A549 (cell line): ENCODE data around the gene ANKRD10.

ENCODE experiments used
- CEBPB ChIP-seq, 2 experiments: fragments of >200 bp in 1 of 2; sonication (Bioruptor Twin) in 1 of 2; formaldehyde crosslinking in 1 of 2; IDR thresholded peaks; 2 replicates each; pipeline ENCODE4 v1.6.1; 2012 to 2016
- CHD2 ChIP-seq: fragments of 150-350 bp; IDR thresholded peaks from 2 replicates; pipeline ENCODE4 v1.6.1; 2014; ENCODE audit warnings: low read length; ENCODE audit not compliant: partially characterized antibody
- ESRRA ChIP-seq: fragments of 150-350 bp; IDR thresholded peaks from 2 replicates; pipeline ENCODE4 v1.6.1; 2014; ENCODE audit warnings: mild to moderate bottlenecking, low read length, borderline replicate concordance
- HEYL ChIP-seq: fragments of 250-450 bp; sonication (Bioruptor Pico); IDR thresholded peaks from 2 replicates; pipeline ENCODE4 v1.8.0; 2021; ENCODE audit warnings: mild to moderate bottlenecking, moderate library complexity
- HOXA7 ChIP-seq: fragments of 250-450 bp; sonication (Bioruptor Pico); IDR thresholded peaks from 2 replicates; pipeline ENCODE4 v1.5.0; 2020; ENCODE audit warnings: mild to moderate bottlenecking, moderate library complexity
- KDM5A ChIP-seq: fragments of 200-600 bp; sonication (generic); IDR thresholded peaks from 2 replicates; pipeline ENCODE4 v1.6.1; 2016; ENCODE audit warnings: antibody characterized with exemption, mild to moderate bottlenecking
- MAZ ChIP-seq: fragments of 150-350 bp; IDR thresholded peaks from 2 replicates; pipeline ENCODE4 v1.6.1; 2014; ENCODE audit warnings: antibody characterized with exemption, low read depth, low read length, borderline replicate concordance
- POLR2A ChIP-seq: IDR thresholded peaks from 2 replicates; pipeline ENCODE4 v1.6.1; 2012; ENCODE audit warnings: mild to moderate bottlenecking, low read length
- POLR2AphosphoS2 ChIP-seq: conservative IDR thresholded peaks from 2 replicates; pipeline ENCODE4 v1.6.1; 2012; ENCODE audit warnings: low read length, improper control_type of control experiment, inconsistent platforms
- SMC3 ChIP-seq: fragments of >200 bp; sonication (Bioruptor Twin); formaldehyde crosslinking; IDR thresholded peaks from 3 replicates; pipeline ENCODE4 v1.6.1; 2018; ENCODE audit warnings: inconsistent platforms
- ZNF302 ChIP-seq: fragments of 250-450 bp; sonication (Bioruptor Pico); IDR thresholded peaks from 2 replicates; pipeline ENCODE4 v1.9.0; 2021; ENCODE audit warnings: inconsistent platforms, mild to moderate bottlenecking, moderate library complexity
- TF ChIP-seq, protein P1 (sequence below): fragments of >200 bp; sonication (Bioruptor Twin); formaldehyde crosslinking; IDR thresholded peaks from 3 replicates; pipeline ENCODE4 v1.5.1; 2016
- TF ChIP-seq, protein P2 (sequence below): IDR thresholded peaks from 2 replicates; pipeline ENCODE4 v1.6.1; 2012

DNA sequence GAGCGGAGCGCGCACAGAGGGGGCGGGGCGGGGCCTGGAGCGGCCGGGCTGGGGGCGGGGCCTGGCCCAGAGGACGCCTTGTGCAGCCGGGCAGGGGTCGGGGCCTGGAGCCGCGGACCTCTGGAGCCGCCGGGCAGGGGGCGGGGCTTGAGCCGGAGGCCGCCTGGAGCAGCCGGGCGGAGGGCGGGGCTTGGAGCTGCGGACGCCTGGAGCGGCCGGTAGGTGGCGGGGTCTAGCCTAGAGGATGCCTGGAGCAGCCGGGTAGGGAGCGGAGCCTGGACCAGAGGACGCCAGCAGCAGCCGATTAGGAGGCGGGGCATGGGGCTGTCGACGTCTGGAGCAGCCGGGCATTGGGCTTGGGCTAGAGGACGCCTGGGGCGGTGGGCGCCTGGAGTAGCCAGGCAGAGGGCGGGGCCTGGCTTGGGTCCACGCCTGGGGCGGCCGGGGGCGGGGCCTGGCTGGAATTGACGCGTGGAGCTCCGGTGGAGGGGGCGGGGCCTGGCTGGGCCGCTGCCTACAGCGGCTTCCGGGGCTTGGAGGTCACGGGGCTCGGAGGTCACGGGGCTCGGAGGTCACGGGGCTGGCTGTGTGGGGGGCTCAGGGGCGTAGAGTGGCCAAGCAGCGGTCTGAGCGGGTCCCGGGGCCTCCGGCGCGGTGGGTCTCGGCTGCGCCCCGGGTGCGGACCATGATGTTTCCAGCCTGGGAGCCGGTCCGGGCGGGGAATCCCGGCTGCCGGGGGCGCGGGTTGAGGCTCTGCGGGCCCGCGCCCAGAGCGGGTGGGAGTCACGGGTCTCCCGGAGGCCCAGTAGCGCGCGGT, at the start of gene ANKRD10:
- TF ChIP-seq, protein P1, sequence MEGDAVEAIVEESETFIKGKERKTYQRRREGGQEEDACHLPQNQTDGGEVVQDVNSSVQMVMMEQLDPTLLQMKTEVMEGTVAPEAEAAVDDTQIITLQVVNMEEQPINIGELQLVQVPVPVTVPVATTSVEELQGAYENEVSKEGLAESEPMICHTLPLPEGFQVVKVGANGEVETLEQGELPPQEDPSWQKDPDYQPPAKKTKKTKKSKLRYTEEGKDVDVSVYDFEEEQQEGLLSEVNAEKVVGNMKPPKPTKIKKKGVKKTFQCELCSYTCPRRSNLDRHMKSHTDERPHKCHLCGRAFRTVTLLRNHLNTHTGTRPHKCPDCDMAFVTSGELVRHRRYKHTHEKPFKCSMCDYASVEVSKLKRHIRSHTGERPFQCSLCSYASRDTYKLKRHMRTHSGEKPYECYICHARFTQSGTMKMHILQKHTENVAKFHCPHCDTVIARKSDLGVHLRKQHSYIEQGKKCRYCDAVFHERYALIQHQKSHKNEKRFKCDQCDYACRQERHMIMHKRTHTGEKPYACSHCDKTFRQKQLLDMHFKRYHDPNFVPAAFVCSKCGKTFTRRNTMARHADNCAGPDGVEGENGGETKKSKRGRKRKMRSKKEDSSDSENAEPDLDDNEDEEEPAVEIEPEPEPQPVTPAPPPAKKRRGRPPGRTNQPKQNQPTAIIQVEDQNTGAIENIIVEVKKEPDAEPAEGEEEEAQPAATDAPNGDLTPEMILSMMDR = peak; percentile 62
- TF ChIP-seq, protein P2, sequence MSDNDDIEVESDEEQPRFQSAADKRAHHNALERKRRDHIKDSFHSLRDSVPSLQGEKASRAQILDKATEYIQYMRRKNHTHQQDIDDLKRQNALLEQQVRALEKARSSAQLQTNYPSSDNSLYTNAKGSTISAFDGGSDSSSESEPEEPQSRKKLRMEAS = no peak
- TF ChIP-seq POLR2AphosphoS2 = no peak
- TF ChIP-seq HOXA7 (CRISPR knock-in tag) = no peak
- TF ChIP-seq POLR2A = no peak
- no peak for TF ChIP-seq CEBPB (IDR thresholded peaks at IDR 0.05)
- no peak for TF ChIP-seq CHD2
- peak; percentile 39; the same call in 2 of the 3 replicates for TF ChIP-seq SMC3
- no peak for TF ChIP-seq KDM5A
- no peak for TF ChIP-seq MAZ
- TF ChIP-seq HEYL (CRISPR knock-in tag) = no peak
- TF ChIP-seq ESRRA = no peak
- no peak for TF ChIP-seq ZNF302
